H1 (cell line): Measurements from ENCODE around the gene DHX9. TPM values are rescaled to one million over a fixed set of nuclear protein-coding genes. Genes with fewer than 3 reads are reported as not detected.

Source experiments
- CTCF ChIA-PET: fragments of 300-600 bp; sonication (Branson Sonifier 250); formaldehyde crosslinking; loops from one replicate; lab custom pipeline; 2021; ENCODE audit not compliant: partially characterized antibody; lab: Charles Lee
- POLR2A ChIA-PET: fragments of 300-600 bp; sonication (Branson Sonifier 250); formaldehyde crosslinking; loops from one replicate; lab custom pipeline; 2021; ENCODE audit warnings: inconsistent platforms; ENCODE audit not compliant: partially characterized antibody; lab: Charles Lee
- DNase-seq, 2 experiments: peaks; one replicate each; pipeline versions ENCODE4 v3.0.0 to v3.0.0-alpha.2; 2010 to 2022; ENCODE audit warnings: low spot score in 2 of 2, low read depth in 1 of 2, mixed read lengths in 1 of 2
- FAIRE-seq: peaks from 2 replicates; lab custom pipeline; 2011; peaks lifted over from hg19 to GRCh38; lab: Jason Lieb, UNC
- H2AFZ ChIP-seq: 2 replicates; pipeline ENCODE4 v1.8.1; 2012; ENCODE audit warnings: low read length, inconsistent platforms
- H2AK5ac ChIP-seq: 2 replicates; pipeline ENCODE4 v1.6.1; 2013; ENCODE audit warnings: low read depth, low read length
- H2BK120ac ChIP-seq: replicated peaks from 2 replicates; pipeline ENCODE3; 2013; ENCODE audit warnings: low read depth, low read length, inconsistent platforms
- H2BK12ac ChIP-seq: 2 replicates; pipeline ENCODE4 v1.6.1; 2013; ENCODE audit warnings: low read depth, low read length
- H2BK15ac ChIP-seq: 2 replicates; pipeline ENCODE4 v1.6.1; 2013; ENCODE audit warnings: low read length
- H2BK20ac ChIP-seq: 2 replicates; pipeline ENCODE4 v1.6.1; 2013; ENCODE audit warnings: low read length
- H2BK5ac ChIP-seq: 2 replicates; pipeline ENCODE4 v1.6.1; 2013; ENCODE audit warnings: low read depth, low read length
- H3K14ac ChIP-seq: 2 replicates; pipeline ENCODE4 v1.6.1; 2013; ENCODE audit warnings: inconsistent platforms; ENCODE audit not compliant: insufficient read length
- H3K18ac ChIP-seq: 2 replicates; pipeline ENCODE4 v1.6.1; 2013; ENCODE audit warnings: low read length; ENCODE audit errors: extremely low read depth
- H3K23ac ChIP-seq: 2 replicates; pipeline ENCODE4 v1.6.1; 2013; ENCODE audit warnings: inconsistent platforms; ENCODE audit not compliant: insufficient read length
- H3K23me2 ChIP-seq: 2 replicates; pipeline ENCODE4 v1.6.1; 2013; ENCODE audit warnings: low read depth, low read length
- H3K27ac ChIP-seq: 2 replicates; pipeline ENCODE4 v1.6.1; 2011; ENCODE audit warnings: low read depth, low read length, inconsistent platforms
- H3K27me3 ChIP-seq, 4 experiments: replicated peaks in 1 of 4; 1 replicate in 1 of 4; 2 replicates in 3 of 4; pipeline versions ENCODE4 v1.6.1 to v1.8.1; 2011 to 2013; ENCODE audit warnings: low read length in 3 of 4, mild to moderate bottlenecking in 3 of 4, inconsistent platforms in 2 of 4, mixed read lengths in 2 of 4, moderate library complexity in 1 of 4; ENCODE audit not compliant: control insufficient read depth in 3 of 4, insufficient read depth in 3 of 4; ENCODE audit errors: extremely low read depth in 1 of 4
- H3K36me3 ChIP-seq, 4 experiments: 2 replicates each; pipeline versions ENCODE4 v1.6.1 to v1.8.1; 2011 to 2013; ENCODE audit warnings: mild to moderate bottlenecking in 4 of 4, low read length in 3 of 4, moderate library complexity in 2 of 4, control low read depth in 1 of 4, inconsistent platforms in 1 of 4; ENCODE audit not compliant: insufficient read depth in 4 of 4, control insufficient read depth in 2 of 4
- H3K4ac ChIP-seq: replicated peaks from 2 replicates; pipeline ENCODE3; 2013; ENCODE audit warnings: low read length, low read depth, mixed read lengths, inconsistent platforms; ENCODE audit not compliant: insufficient read length
- H3K4me1 ChIP-seq, 4 experiments: replicated peaks in 1 of 4; 1 replicate in 1 of 4; 2 replicates in 3 of 4; pipeline versions ENCODE4 v1.6.1 to v1.8.1; 2011 to 2013; ENCODE audit warnings: low read length in 3 of 4, inconsistent platforms in 2 of 4, mixed read lengths in 1 of 4; ENCODE audit not compliant: insufficient read depth in 4 of 4, control insufficient read depth in 3 of 4
- H3K4me2 ChIP-seq, 2 experiments: 2 replicates each; pipeline versions ENCODE4 v1.6.1 to v1.8.1; 2011 to 2013; ENCODE audit warnings: low read depth in 2 of 2, low read length in 2 of 2, control low read depth in 1 of 2, inconsistent platforms in 1 of 2, mild to moderate bottlenecking in 1 of 2; ENCODE audit not compliant: insufficient read depth in 1 of 2
- H3K4me3 ChIP-seq, 4 experiments: fragments of 200-600, 300-600 bp in 1 of 4; sonication (generic), shearing (Covaris generic), sonication (Bioruptor Twin) in 1 of 4; 2 replicates each; pipeline versions ENCODE4 v1.5.1 to v1.8.1; 2011 to 2016; ENCODE audit warnings: low read length in 4 of 4, low read depth in 3 of 4, control low read depth in 2 of 4, inconsistent platforms in 2 of 4, mild to moderate bottlenecking in 2 of 4, mixed read lengths in 1 of 4, moderate library complexity in 1 of 4; ENCODE audit not compliant: insufficient read depth in 2 of 4; ENCODE audit errors: extremely low read depth in 1 of 4
- H3K56ac ChIP-seq: replicated peaks from 2 replicates; pipeline ENCODE3; 2013; ENCODE audit warnings: low read depth, mild to moderate bottlenecking, mixed read lengths, low read length, inconsistent platforms; ENCODE audit not compliant: insufficient read length
- H3K79me1 ChIP-seq: 2 replicates; pipeline ENCODE4 v1.6.1; 2013; ENCODE audit warnings: low read depth, low read length, control low read depth
- H3K79me2 ChIP-seq, 2 experiments: 2 replicates each; pipeline versions ENCODE4 v1.6.1 to v1.8.1; 2012 to 2013; ENCODE audit warnings: low read length in 2 of 2, mild to moderate bottlenecking in 2 of 2, inconsistent platforms in 1 of 2; ENCODE audit not compliant: insufficient read depth in 2 of 2, control insufficient read depth in 1 of 2
- H3K9ac ChIP-seq, 4 experiments: replicated peaks in 1 of 4; 1 replicate in 1 of 4; 2 replicates in 3 of 4; pipeline versions ENCODE4 v1.6.1 to v1.8.1; 2011 to 2013; ENCODE audit warnings: low read depth in 3 of 4, low read length in 3 of 4, control low read depth in 2 of 4, mild to moderate bottlenecking in 2 of 4, moderate library complexity in 2 of 4, inconsistent platforms in 1 of 4; ENCODE audit errors: extremely low read depth in 1 of 4
- H3K9me3 ChIP-seq, 2 experiments: 2 replicates each; pipeline versions ENCODE4 v1.6.1 to v1.8.1; 2012 to 2013; ENCODE audit warnings: mild to moderate bottlenecking in 2 of 2, moderate library complexity in 2 of 2, control low read depth in 1 of 2, inconsistent platforms in 1 of 2, low read depth in 1 of 2, low read length in 1 of 2, mixed read lengths in 1 of 2; ENCODE audit not compliant: insufficient read depth in 2 of 2
- H4K20me1 ChIP-seq, 2 experiments: replicated peaks in 1 of 2; 2 replicates each; pipeline versions ENCODE3 to v1.8.1; 2011 to 2013; ENCODE audit warnings: inconsistent platforms in 2 of 2, low read length in 2 of 2, mild to moderate bottlenecking in 1 of 2; ENCODE audit not compliant: insufficient read depth in 2 of 2, control insufficient read depth in 1 of 2
- H4K5ac ChIP-seq: 2 replicates; pipeline ENCODE4 v1.6.1; 2013; ENCODE audit warnings: low read length, low read depth, mixed read lengths, inconsistent platforms; ENCODE audit not compliant: insufficient read length
- H4K8ac ChIP-seq: 2 replicates; pipeline ENCODE4 v1.8.0; 2013; ENCODE audit warnings: mild to moderate bottlenecking, moderate library complexity, low read length, inconsistent platforms; ENCODE audit not compliant: insufficient read depth; ENCODE audit errors: extremely low read depth
- H4K91ac ChIP-seq: replicated peaks from 2 replicates; pipeline ENCODE3; 2013; ENCODE audit warnings: low read length, mixed read lengths, inconsistent platforms; ENCODE audit not compliant: insufficient read length
- BACH1 ChIP-seq: IDR thresholded peaks from 2 replicates; pipeline ENCODE4 v1.6.1; 2012; ENCODE audit warnings: low read length, improper control_type of control experiment
- CEBPB ChIP-seq: IDR thresholded peaks from 2 replicates; pipeline ENCODE4 v1.6.1; 2012; ENCODE audit warnings: low read depth, low read length
- CHD2 ChIP-seq: IDR thresholded peaks from 2 replicates; pipeline ENCODE4 v1.6.1; 2012; ENCODE audit warnings: low read length, improper control_type of control experiment
- CTCF ChIP-seq, 3 experiments: IDR thresholded peaks; 1 replicate in 2 of 3; 2 replicates in 1 of 3; pipeline versions ENCODE4 v1.5.1 to v1.6.1; 2011; ENCODE audit warnings: low read length in 3 of 3, mild to moderate bottlenecking in 3 of 3, inconsistent platforms in 2 of 3, low read depth in 1 of 3, moderate library complexity in 1 of 3; ENCODE audit not compliant: insufficient read depth in 1 of 3; ENCODE audit errors: control extremely low read depth in 1 of 3
- GABPA ChIP-seq: IDR thresholded peaks from 2 replicates; pipeline ENCODE4 v1.6.1; 2011; ENCODE audit warnings: mild to moderate bottlenecking, low read length, moderate library complexity, borderline replicate concordance; ENCODE audit not compliant: insufficient read depth
- MAFK ChIP-seq: IDR thresholded peaks from 2 replicates; pipeline ENCODE4 v1.6.1; 2012; ENCODE audit warnings: low read depth, mild to moderate bottlenecking, improper control_type of control experiment, low read length
- NANOG ChIP-seq: IDR thresholded peaks from 2 replicates; pipeline ENCODE4 v1.6.1; 2011; ENCODE audit warnings: low read length, low read depth, mild to moderate bottlenecking, inconsistent platforms; ENCODE audit not compliant: insufficient read depth, poor library complexity, severe bottlenecking
- NRF1 ChIP-seq: IDR thresholded peaks from 2 replicates; pipeline ENCODE4 v1.6.1; 2011; ENCODE audit warnings: mild to moderate bottlenecking, low read depth, low read length, improper control_type of control experiment
- YY1 ChIP-seq: IDR thresholded peaks from 2 replicates; pipeline ENCODE4 v1.6.1; 2011; ENCODE audit warnings: low read depth, mild to moderate bottlenecking, low read length
- WGBS, 2 experiments: shearing (Covaris generic) in 1 of 2; methylation state at CpG; one replicate each; pipeline versions ENCODE4 v1.1.6 to v1.1.7; 2013 to 2015; ENCODE audit warnings: low lambda C conversion rate in 2 of 2, mixed read lengths in 2 of 2, inconsistent platforms in 1 of 2, low coverage in 1 of 2, missing lambda C conversion rate in 1 of 2; ENCODE audit not compliant: insufficient replicate concordance in 2 of 2, insufficient coverage in 1 of 2, insufficient read length in 1 of 2; ENCODE audit errors: extremely low coverage in 1 of 2, missing lambda C conversion rate in 1 of 2; 5-methylcytosine and 5-hydroxymethylcytosine counted together
- polyA plus RNA-seq, 7 experiments: library from polyadenylated mRNA; depleted of rRNA in 3 of 7; stranded (reverse) in 5 of 7; unstranded in 2 of 7; fragments of >200 nt in 5 of 7; fragments of 200-250 nt in 2 of 7; gene quantifications; 1 replicate in 5 of 7; 2 replicates in 1 of 7; 4 replicates in 1 of 7; pipeline versions ENCODE4 v1.2.1 to v1.2.3, GENCODE V29; 2011 to 2013; ENCODE audit warnings: missing spikeins in 2 of 7, mixed read lengths in 2 of 7
- total RNA-seq: library from RNA; stranded (reverse); fragmentation: NEBNext Ultra II Directional; extraction: Animal tissue kit (Norgen Biotek cat#: 25700); gene quantifications from 2 replicates; pipeline ENCODE4 v1.2.1, GENCODE V29; 2021
- TF ChIP-seq, protein P1 (sequence below): IDR thresholded peaks from 2 replicates; pipeline ENCODE4 v1.6.1; 2011; ENCODE audit warnings: low read depth, mild to moderate bottlenecking, low read length; ENCODE audit not compliant: insufficient read depth
- TF ChIP-seq, protein P2 (sequence below): IDR thresholded peaks from 2 replicates; pipeline ENCODE4 v1.6.1; 2012; ENCODE audit warnings: inconsistent platforms

The DHX9 gene
- total and polyA plus RNA-seq, 2 of the 8 experiments (the other 6 are each of a cell fraction or from before 2014, with no cell fraction given): 153 to 333 TPM

DNA sequence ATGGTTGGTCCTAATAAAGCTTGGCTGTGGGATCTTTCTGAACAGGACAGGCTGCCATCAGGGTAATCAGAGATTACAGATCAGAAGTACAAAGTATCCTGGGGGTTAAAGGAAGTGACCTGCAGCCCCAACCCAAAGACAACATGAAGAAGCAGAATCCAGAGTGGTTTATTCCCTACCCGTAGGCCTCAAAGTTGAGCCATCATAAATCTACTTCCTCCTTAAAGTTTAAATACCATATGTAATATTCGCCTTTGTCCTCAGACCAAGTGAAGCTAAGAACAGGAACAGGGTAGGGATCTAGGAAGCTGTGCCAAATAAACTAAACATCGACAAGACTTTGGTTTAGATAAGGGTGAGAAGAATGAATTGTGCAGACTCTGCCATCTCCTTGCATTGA, 15.9 kb upstream of the DHX9 start:
- Histone ChIP-seq H4K91ac (no peak overlapping the region), H2BK15ac (no peak overlapping the region), H3K18ac (no peak overlapping the region), H4K20me1 (no peaks in the 10 kb centered on the region), H2AK5ac (no peak overlapping the region), H3K27me3 (no peaks in the 10 kb centered on the region), H3K9me3 (no peaks in the 10 kb centered on the region), H2BK20ac (no peak overlapping the region), H4K5ac (no peak overlapping the region), H3K4ac (no peak overlapping the region), H3K4me3 (no peak overlapping the region), H3K9ac (no peak overlapping the region), H3K4me2 (no peak overlapping the region), H2BK120ac (no peak overlapping the region), H3K56ac (no peak overlapping the region), H2AFZ (no peak overlapping the region), H2BK5ac (no peak overlapping the region), H3K79me1 (no peaks in the 10 kb centered on the region), H2BK12ac (no peak overlapping the region), H4K8ac (no peak overlapping the region), H3K14ac (no peak overlapping the region), H3K23me2 (no peaks in the 10 kb centered on the region), H3K79me2 (no peaks in the 10 kb centered on the region), H3K23ac (no peak overlapping the region), H3K4me1 (no peaks in the 10 kb centered on the region), H3K36me3 (no peaks in the 10 kb centered on the region), H3K27ac (no peak overlapping the region)
- ChIA-PET CTCF (interaction anchor here (0.8 to 2.0 kb wide), 4 partner anchors 8 to 35 kb away, joined by 3 to 5 read pairs (median 4); no protein-coding TSS in a partner anchor), POLR2A (interaction anchor here (1.0 to 1.7 kb wide), 4 partner anchors 11 to 207 kb away, joined by 3 to 5 read pairs (median 4); partner anchors contain the start of gene DHX9)
- no peak for FAIRE-seq
- 90% methylated on average over 3 of the region's 3 CpGs; no CpG with 5 or more reads in 1 of the 2 experiments for WGBS, 2 experiments
- DNase-seq: no peak
- TF ChIP-seq CHD2 (no peak), MAFK (no peak), BACH1 (no peak), YY1 (no peak), NANOG (no peak), GABPA (no peak), CTCF (IDR thresholded peaks at IDR 0.05; ENCODE audit: control extremely low read depth in 1 of 3, insufficient read depth in 1 of 3, low read depth in 1 of 3, low read length in 3 of 3) (no peak), NRF1 (no peak), CEBPB (no peak)
- TF ChIP-seq, protein P1, sequence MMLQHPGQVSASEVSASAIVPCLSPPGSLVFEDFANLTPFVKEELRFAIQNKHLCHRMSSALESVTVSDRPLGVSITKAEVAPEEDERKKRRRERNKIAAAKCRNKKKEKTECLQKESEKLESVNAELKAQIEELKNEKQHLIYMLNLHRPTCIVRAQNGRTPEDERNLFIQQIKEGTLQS: no peak
- TF ChIP-seq, protein P2, sequence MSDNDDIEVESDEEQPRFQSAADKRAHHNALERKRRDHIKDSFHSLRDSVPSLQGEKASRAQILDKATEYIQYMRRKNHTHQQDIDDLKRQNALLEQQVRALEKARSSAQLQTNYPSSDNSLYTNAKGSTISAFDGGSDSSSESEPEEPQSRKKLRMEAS: no peak
